ENCODE data around the gene TBXAS1.

GRCh38 chr7:140021603-140022002, 192.5 kb downstream of the TBXAS1 start:
- TF ChIP-seq, protein P1, sequence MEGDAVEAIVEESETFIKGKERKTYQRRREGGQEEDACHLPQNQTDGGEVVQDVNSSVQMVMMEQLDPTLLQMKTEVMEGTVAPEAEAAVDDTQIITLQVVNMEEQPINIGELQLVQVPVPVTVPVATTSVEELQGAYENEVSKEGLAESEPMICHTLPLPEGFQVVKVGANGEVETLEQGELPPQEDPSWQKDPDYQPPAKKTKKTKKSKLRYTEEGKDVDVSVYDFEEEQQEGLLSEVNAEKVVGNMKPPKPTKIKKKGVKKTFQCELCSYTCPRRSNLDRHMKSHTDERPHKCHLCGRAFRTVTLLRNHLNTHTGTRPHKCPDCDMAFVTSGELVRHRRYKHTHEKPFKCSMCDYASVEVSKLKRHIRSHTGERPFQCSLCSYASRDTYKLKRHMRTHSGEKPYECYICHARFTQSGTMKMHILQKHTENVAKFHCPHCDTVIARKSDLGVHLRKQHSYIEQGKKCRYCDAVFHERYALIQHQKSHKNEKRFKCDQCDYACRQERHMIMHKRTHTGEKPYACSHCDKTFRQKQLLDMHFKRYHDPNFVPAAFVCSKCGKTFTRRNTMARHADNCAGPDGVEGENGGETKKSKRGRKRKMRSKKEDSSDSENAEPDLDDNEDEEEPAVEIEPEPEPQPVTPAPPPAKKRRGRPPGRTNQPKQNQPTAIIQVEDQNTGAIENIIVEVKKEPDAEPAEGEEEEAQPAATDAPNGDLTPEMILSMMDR (conservative IDR thresholded peaks at IDR 0.05; ENCODE audit: low read depth in 2 of 2): no peak
- no peak for TF ChIP-seq POLR2AphosphoS5 (IDR thresholded peaks at IDR 0.05; ENCODE audit: low read depth)
- TF ChIP-seq, protein P2, sequence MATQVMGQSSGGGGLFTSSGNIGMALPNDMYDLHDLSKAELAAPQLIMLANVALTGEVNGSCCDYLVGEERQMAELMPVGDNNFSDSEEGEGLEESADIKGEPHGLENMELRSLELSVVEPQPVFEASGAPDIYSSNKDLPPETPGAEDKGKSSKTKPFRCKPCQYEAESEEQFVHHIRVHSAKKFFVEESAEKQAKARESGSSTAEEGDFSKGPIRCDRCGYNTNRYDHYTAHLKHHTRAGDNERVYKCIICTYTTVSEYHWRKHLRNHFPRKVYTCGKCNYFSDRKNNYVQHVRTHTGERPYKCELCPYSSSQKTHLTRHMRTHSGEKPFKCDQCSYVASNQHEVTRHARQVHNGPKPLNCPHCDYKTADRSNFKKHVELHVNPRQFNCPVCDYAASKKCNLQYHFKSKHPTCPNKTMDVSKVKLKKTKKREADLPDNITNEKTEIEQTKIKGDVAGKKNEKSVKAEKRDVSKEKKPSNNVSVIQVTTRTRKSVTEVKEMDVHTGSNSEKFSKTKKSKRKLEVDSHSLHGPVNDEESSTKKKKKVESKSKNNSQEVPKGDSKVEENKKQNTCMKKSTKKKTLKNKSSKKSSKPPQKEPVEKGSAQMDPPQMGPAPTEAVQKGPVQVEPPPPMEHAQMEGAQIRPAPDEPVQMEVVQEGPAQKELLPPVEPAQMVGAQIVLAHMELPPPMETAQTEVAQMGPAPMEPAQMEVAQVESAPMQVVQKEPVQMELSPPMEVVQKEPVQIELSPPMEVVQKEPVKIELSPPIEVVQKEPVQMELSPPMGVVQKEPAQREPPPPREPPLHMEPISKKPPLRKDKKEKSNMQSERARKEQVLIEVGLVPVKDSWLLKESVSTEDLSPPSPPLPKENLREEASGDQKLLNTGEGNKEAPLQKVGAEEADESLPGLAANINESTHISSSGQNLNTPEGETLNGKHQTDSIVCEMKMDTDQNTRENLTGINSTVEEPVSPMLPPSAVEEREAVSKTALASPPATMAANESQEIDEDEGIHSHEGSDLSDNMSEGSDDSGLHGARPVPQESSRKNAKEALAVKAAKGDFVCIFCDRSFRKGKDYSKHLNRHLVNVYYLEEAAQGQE (IDR thresholded peaks at IDR 0.05; ENCODE audit: unreplicated experiment): no peak
- no peak for TF ChIP-seq CREB1 (CRISPR knock-in tag; IDR thresholded peaks at IDR 0.05; ENCODE audit: low read depth)
- no peak for TF ChIP-seq EZH2 (IDR thresholded peaks at IDR 0.05; ENCODE audit: low read depth, unreplicated experiment)
- TF ChIP-seq EZH2phosphoT487 (IDR thresholded peaks at IDR 0.05; ENCODE audit: unreplicated experiment): no peak
- no peak for TF ChIP-seq ETS1 (IDR thresholded peaks at IDR 0.05)
- no peak for TF ChIP-seq JUNB (IDR thresholded peaks at IDR 0.05; ENCODE audit: unreplicated experiment)
- no peak for TF ChIP-seq ZNF114 (CRISPR knock-in tag; IDR thresholded peaks at IDR 0.05)
- TF ChIP-seq, protein P3, sequence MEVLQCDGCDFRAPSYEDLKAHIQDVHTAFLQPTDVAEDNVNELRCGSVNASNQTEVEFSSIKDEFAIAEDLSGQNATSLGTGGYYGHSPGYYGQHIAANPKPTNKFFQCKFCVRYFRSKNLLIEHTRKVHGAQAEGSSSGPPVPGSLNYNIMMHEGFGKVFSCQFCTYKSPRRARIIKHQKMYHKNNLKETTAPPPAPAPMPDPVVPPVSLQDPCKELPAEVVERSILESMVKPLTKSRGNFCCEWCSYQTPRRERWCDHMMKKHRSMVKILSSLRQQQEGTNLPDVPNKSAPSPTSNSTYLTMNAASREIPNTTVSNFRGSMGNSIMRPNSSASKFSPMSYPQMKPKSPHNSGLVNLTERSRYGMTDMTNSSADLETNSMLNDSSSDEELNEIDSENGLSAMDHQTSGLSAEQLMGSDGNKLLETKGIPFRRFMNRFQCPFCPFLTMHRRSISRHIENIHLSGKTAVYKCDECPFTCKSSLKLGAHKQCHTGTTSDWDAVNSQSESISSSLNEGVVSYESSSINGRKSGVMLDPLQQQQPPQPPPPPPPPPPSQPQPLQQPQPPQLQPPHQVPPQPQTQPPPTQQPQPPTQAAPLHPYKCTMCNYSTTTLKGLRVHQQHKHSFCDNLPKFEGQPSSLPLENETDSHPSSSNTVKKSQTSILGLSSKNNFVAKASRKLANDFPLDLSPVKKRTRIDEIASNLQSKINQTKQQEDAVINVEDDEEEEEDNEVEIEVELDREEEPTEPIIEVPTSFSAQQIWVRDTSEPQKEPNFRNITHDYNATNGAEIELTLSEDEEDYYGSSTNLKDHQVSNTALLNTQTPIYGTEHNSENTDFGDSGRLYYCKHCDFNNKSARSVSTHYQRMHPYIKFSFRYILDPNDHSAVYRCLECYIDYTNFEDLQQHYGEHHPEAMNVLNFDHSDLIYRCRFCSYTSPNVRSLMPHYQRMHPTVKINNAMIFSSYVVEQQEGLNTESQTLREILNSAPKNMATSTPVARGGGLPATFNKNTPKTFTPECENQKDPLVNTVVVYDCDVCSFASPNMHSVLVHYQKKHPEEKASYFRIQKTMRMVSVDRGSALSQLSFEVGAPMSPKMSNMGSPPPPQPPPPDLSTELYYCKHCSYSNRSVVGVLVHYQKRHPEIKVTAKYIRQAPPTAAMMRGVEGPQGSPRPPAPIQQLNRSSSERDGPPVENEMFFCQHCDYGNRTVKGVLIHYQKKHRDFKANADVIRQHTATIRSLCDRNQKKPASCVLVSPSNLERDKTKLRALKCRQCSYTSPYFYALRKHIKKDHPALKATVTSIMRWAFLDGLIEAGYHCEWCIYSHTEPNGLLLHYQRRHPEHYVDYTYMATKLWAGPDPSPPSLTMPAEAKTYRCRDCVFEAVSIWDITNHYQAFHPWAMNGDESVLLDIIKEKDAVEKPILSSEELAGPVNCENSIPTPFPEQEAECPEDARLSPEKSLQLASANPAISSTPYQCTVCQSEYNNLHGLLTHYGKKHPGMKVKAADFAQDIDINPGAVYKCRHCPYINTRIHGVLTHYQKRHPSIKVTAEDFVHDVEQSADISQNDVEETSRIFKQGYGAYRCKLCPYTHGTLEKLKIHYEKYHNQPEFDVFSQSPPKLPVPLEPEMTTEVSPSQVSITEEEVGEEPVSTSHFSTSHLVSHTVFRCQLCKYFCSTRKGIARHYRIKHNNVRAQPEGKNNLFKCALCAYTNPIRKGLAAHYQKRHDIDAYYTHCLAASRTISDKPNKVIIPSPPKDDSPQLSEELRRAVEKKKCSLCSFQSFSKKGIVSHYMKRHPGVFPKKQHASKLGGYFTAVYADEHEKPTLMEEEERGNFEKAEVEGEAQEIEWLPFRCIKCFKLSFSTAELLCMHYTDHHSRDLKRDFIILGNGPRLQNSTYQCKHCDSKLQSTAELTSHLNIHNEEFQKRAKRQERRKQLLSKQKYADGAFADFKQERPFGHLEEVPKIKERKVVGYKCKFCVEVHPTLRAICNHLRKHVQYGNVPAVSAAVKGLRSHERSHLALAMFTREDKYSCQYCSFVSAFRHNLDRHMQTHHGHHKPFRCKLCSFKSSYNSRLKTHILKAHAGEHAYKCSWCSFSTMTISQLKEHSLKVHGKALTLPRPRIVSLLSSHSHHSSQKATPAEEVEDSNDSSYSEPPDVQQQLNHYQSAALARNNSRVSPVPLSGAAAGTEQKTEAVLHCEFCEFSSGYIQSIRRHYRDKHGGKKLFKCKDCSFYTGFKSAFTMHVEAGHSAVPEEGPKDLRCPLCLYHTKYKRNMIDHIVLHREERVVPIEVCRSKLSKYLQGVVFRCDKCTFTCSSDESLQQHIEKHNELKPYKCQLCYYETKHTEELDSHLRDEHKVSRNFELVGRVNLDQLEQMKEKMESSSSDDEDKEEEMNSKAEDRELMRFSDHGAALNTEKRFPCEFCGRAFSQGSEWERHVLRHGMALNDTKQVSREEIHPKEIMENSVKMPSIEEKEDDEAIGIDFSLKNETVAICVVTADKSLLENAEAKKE (CRISPR knock-in tag; IDR thresholded peaks at IDR 0.05): no peak
- no peak for TF ChIP-seq ZNF331 (CRISPR knock-in tag; IDR thresholded peaks at IDR 0.05; ENCODE audit: low read depth)
- TF ChIP-seq STAT1 (IDR thresholded peaks at IDR 0.05; ENCODE audit: unreplicated experiment): no peak
- TF ChIP-seq NANOG (IDR thresholded peaks at IDR 0.05; ENCODE audit: borderline replicate concordance): no peak
